GDM1 (cell line): ENCODE results near the gene MARK2.

Experiments
- DNase-seq: peaks from one replicate; lab custom pipeline; 2025; lab: John Stamatoyannopoulos, UW

MARK2 gene

DNA sequence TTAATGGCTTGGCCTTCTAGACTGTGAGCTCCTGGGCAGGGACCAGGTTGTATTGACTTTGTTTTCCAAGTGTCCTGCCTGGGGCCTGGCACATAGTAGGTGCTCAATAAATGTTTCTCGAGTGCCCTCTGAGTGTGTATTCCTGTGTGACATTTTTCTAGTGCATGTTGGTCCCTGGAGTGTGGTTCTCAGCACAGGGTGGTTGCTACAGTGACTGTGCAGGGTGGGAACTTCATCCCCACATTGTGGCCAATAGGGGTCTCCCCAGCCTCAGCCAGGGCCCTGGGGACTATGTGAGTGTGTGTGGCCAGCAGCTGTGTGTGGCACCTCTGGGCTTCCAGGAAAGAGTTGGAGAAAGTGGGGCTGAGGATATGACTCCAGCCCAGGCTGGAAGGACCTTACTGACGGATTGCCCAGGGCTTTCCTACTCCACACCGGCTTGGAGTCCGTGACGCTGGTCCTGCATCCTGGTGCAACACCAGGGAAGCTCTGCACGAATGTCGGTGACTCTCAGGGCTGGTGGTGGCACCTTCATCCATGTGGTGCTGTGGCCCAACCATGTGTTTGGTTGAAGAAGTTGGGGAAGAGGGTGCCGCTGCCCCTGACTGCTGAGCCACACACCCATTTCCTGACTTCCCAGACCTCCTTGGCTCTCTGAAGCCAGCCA lies 9.0 kb upstream of the MARK2 start:
- DNase-seq: peak; percentile 33

GRCh38 chr11:63831326-63831725 lies 7.6 kb upstream of the MARK2 start:
- no peak for DNase-seq

DNA sequence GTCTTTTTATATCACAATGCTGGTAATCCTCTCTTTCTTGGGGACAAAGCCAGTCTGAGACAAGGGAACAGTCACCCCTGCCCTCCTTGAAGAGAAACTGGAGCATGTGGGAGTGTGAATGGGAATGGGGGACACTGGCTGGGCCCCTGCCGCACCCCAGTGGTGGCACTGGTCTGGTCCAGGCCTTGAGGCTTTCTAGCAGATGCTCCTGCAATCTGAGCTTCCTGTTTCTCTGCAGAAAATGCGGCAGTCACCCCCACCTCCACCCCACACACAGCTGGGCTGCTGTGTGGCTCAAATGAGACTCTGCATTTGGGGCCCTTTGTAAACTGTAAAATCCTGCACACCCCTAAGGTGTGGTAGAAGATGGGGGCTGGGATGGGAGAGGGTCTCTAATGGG lies 6.6 kb upstream of the MARK2 start:
- DNase-seq: no peak

GRCh38 chr11:63833048-63833447 lies 5.9 kb upstream of the MARK2 start:
- DNase-seq: no peak

GRCh38 chr11:63834535-63835157 lies 4.3 kb upstream of the MARK2 start:
- no peak for DNase-seq

DNA sequence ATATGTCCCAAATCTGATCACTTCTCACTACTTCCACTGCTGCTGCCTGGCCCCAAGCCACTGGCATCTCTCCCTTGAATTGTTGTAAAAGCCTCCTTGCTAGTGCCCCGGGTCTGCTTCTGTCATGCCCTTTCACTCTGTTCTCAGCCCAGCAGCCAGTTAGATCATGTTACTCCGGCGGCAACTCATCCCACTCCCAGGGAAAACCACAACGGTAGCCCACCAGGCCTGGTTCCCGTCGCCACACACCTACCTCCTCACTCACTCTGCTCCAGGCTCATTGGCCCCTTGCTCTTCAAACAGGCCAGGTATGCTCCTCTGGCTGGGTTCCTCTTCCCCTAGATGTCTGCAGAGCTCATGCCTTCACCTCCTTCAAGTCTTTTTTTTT lies 3.8 kb upstream of the MARK2 start:
- DNase-seq: no peak

GRCh38 chr11:63837027-63837688 lies 1.8 kb upstream of the MARK2 start:
- peak; percentile 55 for DNase-seq

DNA sequence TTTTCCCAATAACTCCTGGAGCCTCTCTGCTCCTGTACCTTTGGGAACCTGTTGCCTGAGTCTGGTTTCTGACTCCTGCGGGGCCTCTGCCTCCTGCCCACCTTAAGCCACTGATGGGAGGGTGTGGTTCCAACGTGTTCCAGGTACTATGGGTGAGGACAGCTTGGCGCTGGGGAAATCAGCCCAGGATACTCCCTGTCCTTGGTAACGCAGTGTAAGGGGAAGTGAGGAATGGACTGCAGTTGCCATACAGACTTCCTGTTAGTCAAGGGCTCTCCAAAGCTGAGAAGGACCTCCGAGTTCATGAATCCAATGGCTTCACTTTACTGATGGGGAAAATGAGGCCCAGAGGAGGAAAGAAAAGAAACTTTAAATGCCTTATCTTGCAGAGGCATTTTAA lies 1.2 kb upstream of the MARK2 start:
- DNase-seq: no peak

DNA sequence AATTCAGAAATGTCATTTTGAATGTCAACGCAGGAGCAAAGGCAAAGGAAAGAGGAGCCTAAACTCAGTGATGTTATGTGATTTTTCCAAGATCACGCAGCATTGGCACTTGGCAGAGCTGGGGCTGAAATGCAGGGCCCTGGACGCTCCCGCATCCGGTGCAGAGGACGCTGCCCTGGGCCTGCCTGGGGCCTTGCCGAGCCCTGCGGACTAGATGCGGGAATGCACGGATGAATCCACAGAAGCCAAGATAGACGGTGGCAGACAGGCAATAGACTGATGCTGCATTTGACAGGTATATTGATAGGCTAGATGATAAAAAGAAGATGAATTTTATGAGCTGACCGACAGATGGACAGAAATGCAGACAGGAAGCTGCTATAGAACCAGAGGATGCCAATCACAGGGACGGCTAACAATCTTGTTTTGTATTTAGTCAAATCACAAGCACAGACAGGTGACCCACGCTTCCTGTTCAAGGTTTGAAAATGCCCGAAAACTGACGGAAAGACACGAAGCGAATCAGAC lies 696 bp upstream of the MARK2 start:
- DNase-seq: no peak

DNA sequence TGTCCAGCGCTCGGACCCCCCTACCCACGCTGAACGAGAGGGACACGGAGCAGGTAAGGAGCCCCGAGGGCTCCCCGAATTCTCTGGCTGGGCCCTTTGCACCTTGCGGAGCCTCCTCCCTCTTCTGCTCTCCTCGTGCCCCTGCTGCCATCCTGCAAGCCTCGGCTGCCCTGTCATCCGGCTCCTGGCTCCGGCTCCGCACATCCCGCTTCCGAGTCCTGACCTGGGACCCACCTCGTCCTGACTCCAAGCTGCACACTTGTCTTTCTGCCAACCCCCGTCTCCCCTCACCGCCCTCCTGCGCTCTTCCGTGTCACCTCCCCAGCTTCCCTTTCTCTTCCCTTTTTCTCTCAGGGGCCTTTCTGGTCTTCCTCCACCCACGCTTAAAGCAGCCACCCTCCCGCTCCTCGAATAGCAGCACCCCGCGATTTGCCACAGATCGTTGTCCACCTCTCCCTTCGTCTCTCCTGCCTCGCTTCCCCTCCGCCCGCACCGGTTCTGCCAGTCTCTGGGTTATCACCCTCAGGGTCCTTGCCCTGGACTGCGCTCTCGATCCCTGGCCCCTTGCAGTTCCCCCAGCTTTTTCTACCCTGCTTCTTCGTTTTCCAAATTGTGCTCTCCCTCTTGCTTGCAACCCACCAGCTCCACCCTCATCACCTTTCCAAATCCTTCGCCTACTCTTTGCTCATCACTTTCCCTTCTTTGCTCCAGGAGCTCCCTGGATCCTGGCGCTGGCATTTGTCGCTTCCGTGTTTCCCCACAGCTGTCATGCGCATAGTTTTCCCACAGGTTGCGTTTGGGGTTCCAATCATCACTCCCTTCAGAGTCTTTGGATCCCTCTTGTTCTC lies 822 bp downstream of the MARK2 start:
- peak; percentile 26 for DNase-seq

DNA sequence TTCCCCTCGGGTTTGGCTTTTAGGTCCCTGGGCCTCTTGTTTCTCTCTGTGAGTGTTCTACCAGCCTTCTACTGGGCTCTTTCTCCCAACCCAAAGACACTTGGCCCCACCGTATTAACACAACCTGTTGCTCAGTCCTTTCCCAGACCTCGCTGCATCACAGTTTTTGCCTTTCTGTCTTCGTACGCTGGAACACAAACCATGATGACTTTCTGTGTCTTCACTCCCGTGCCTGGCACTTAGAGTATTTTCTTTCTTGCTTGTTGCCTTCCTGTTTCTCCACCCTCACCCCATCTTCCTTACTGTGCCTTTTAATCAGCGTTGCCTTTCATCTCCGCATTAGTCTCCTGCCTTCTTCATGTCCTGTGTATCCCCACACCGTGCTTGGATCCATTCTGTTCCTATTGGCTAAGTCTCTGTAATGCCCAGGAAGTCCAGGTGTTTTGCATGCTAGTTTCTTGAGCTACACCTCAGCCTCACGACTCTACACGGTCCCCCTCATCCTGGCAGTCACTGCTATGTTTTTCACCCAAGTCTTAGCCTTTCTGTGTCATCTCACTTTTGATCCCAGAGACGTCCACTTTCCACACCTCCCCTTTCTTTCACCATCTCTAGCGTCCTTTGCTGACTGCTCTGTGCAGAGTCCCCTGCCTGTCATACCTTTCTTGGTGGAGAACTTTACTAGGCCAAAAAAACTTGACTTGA lies 1.6 kb downstream of the MARK2 start:
- DNase-seq: no peak

GRCh38 chr11:63841554-63841953 lies 2.6 kb downstream of the MARK2 start:
- no peak for DNase-seq

- no peak for DNase-seq
These were observed 4.1 kb downstream of the MARK2 start for GRCh38 chr11:63843041-63843440.

GRCh38 chr11:63844836-63845235 lies 5.9 kb downstream of the MARK2 start:
- no peak for DNase-seq

- no peak for DNase-seq
These were observed 6.4 kb downstream of the MARK2 start for GRCh38 chr11:63845303-63845702.

DNA sequence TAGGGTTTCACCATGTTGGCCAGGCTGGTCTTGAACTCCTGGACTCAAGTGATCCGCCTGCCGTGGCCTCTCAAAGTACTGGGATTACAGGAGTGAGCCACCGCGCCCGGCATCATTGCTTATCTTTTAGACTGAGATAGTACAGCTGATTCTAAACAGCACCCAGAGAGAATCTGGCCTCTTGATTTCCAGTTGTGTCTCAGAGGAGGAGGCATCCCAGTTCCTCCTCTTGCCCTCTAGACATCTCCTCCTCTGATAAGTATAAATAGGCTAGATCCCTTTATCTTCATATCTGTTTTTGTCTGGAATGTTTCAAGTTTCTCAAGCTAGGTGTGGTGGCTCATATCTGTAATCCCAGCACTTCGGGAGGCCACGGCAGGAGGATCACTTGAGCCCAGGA lies 7.0 kb downstream of the MARK2 start:
- DNase-seq: no peak

GRCh38 chr11:63846897-63847296 lies 8.0 kb downstream of the MARK2 start:
- no peak for DNase-seq

- no peak for DNase-seq
These were observed 8.5 kb downstream of the MARK2 start for GRCh38 chr11:63847363-63847762.

- no peak for DNase-seq
These were observed 10.8 kb downstream of the MARK2 start for GRCh38 chr11:63849691-63850090.

GRCh38 chr11:63850920-63851319 lies 12.0 kb downstream of the MARK2 start:
- DNase-seq: no peak

DNA sequence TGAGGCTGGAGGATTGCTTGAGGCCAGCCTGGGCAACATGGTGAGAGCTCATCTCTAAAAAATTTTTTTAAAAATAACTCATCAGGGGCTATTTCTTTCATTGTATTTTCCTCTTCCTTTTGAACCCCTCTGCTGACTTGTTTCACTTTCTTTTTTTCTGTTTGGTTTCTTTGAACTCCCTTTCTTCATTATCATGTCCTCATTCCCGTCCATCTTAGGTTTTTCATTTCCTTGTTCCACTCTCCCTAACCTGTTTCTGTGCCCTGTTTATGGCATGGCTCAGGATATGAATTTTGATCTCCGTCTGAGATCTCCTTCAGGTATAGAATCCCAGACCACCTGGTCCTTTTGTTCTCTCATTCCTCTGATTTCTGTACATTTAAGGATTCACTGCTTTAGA lies 12.5 kb downstream of the MARK2 start:
- DNase-seq: no peak

DNA sequence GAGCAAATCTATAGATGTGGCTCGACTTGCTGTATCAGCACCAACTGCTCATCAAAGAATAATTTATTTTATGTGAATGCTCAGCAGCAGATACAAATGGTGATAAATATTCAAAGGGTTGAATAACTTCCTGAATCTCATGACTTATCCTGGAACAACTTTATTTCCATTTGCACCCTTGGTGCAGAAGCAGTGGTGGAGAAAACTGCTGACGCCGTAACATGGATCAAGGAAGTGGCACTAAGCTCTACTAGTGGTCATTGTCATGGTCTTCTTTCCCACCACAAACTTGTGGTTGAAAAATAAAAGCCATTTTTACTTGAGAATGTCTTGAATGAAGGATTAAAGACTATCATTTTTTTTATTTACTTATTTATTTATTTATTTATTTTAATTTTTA lies 14.6 kb downstream of the MARK2 start:
- no peak for DNase-seq
